HG02885 (cell line): ENCODE measurements around the gene TOM1.
A peak's percentile ranks its signal among the peaks of the same experiment; 100 is the strongest.

ENCODE experiments used
- ATAC-seq: cut with Tn5 transposase; IDR thresholded peaks from one replicate; pipeline ENCODE4 v1.9.1; 2021; ENCODE audit warnings: mild to moderate bottlenecking; ENCODE audit not compliant: unreplicated experiment, poor library complexity

The TOM1 gene

GRCh38 chr22:35343664-35344550, 44.2 kb downstream of the TOM1 start:
- no peak for ATAC-seq

- ATAC-seq: no peak
Observed at GRCh38 chr22:35344956-35345690, 45.4 kb downstream of the TOM1 start.

- no peak for ATAC-seq
Observed at GRCh38 chr22:35345808-35346505, 46.3 kb downstream of the TOM1 start.

- no peak for ATAC-seq
Observed at GRCh38 chr22:35346596-35347220, 47.0 kb downstream of the TOM1 start.

GRCh38 chr22:35347462-35347861, 47.8 kb downstream of the TOM1 start:
- no peak for ATAC-seq

- ATAC-seq: no peak
Observed at GRCh38 chr22:35348026-35348590, 48.4 kb downstream of the TOM1 start.

GRCh38 chr22:35348703-35349102, 49.0 kb downstream of the TOM1 start:
- ATAC-seq: no peak

GRCh38 chr22:35349368-35349703, 49.6 kb downstream of the TOM1 start:
- no peak for ATAC-seq

GRCh38 chr22:35349704-35350538, 50.2 kb downstream of the TOM1 start:
- no peak for ATAC-seq

- ATAC-seq: peak; percentile 85
Observed at GRCh38 chr22:35350539-35351503, 51.1 kb downstream of the TOM1 start.

- no peak for ATAC-seq
Observed at GRCh38 chr22:35352214-35353111, 52.8 kb downstream of the TOM1 start.

- ATAC-seq: no peak
Observed at GRCh38 chr22:35353318-35353717, 53.6 kb downstream of the TOM1 start.

- no peak for ATAC-seq
Observed at GRCh38 chr22:35354068-35354467, 54.4 kb downstream of the TOM1 start.

- no peak for ATAC-seq
Observed at GRCh38 chr22:35357883-35358621, 58.4 kb downstream of the TOM1 start.

- ATAC-seq: no peak
Observed at GRCh38 chr22:35359380-35360065, 59.8 kb downstream of the TOM1 start.

- no peak for ATAC-seq
Observed at GRCh38 chr22:35361001-35361558, 61.4 kb downstream of the TOM1 start.
